A204.1 (cell line): ENCODE measurements around the gene DFFB.

Experiments used
- FAIRE-seq: peaks from 2 replicates; lab custom pipeline; 2012; peaks lifted over from hg19 to GRCh38; lab: Jason Lieb, UNC

DFFB gene

DNA sequence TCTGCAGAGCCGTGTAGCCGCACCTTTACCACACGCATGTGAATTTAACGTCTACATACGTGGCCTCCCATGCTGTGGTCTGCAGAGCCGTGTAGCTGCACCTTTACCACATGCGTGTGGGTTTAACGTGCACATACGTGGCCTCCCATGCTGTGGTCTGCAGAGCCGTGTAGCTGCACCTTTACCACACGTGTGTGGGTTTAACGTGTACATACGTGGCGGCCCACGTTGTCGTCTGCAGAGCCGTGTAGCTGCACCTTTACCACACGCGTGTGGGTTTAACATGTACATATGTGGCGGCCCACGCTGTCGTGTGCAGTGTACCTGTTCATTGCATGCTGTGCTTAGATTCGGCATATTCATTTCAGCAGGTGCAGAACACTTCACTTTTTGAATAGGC, 17.5 kb downstream of the DFFB start:
- FAIRE-seq, result no peak

DNA sequence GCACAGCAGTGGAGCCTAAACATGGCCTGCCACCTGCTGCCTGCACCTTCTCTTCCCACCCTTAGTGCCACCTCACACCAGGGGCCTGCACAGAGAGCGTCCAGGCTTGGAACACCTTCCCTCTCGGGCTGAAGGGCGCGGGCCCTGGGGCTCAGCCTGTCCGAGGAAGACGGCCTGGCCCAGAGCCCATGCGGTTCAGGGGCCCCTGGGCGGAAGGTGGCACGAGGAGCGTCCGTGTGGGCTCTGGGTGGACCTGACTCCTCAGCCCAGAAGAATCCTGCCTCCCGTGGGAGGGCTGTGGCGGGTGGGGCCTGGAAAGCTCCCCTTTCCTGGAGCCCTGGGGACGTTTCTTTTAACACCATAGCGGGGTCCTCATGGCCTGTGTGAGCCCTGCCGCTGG, 19.4 kb downstream of the DFFB start:
- no peak for FAIRE-seq

DNA sequence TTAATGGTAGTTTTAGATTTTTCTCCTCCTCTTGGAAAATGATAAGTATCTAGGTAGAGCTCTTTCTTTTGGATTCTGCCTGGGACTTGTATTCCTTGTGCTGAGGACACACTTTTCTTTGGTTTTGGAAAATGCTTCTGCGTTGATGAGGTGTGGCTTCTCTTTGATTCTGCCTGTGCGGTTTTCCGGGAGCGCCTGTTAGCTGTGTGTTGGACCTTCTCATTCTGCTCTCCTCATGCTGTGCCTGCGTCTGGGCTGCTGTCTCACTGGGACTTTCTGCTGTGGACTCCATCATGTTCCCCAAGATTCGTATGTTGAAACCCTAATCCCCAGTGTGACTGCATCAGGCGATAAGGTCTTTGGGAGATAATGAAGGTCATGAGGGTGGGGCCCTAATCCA, 21.8 kb downstream of the DFFB start:
- no peak for FAIRE-seq

DNA sequence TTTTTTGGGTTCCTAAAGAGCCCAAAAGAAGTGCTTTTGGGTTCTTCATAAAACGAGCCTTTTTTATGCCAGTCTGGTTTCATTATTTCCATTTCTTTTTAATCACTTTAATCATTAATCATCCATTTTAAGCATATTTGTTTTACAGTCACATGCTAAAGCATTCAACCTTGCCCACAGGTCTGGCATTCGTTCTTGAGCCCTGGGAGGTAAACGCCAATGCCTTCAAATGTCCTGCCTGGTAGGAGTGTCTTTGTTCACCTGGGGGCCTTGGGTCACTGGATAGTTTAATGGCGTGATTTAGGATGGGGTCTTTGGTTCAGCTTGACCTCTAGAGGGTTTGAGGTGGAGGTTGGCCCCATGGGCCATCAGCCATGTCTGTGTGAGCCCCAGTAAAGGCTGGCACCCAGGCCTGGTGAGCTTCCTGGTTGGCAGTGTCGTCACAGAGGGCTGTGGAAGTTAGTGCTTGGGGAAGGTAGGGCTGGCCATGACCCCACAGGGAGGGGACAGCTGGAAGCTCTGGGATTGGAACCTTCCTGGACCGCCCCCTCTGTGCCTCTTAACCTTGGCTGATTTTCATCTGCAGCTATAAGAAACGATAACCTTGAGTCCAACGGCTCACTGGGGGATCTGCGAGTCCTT, 22.6 kb downstream of the DFFB start:
- no peak for FAIRE-seq

DNA sequence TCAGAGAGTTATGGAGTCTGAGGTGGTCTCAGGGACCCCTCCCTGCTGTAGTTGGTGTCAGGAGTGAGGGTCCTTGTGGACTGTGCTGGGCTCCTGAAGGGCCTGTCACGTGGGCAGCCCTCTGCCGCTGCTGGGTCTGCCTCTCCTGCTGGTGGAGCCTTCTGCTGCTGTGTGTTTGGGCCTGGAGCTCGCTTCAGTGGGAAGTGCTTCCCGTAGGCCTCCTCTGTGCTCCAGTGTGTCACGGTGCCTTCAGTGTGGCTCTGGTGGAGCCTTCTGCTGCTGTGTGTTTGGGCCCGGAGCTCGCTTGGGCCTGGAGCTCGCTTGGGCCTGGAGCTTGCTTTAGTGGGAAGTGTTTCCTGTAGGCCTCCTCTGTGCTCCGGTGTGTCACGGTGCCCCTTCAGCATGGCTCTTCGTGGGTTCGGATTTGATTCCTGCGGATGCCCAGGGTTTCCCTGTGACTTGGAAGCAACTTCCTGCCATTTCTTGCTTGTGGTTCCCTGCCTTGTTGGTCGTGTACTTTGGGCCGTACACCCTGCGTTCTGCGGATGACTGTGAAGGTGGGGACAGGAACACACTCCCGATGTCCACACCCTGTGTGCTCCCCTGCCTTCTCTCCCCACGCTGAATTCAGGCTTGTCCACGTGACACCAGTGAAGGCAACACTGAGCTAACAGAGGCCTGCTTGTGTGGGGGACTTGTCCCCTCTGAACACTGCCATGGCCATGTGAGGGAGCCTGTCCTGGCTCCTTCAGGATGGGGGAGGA, 23.3 kb downstream of the DFFB start:
- no peak for FAIRE-seq

DNA sequence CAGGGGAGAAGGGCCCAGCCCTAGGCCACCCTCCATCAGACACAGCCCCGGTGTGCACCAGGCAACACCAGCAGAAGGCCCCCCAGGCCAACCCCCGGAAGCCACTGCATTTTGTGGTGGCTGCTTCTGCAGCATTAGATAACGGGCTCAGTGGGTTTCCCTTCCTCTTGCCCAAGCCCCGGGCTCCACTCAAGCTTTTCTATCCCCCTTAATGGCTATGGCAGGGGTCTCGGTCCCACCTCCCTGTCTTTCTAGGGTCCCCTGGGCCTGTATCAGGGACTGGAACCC, 23.9 kb downstream of the DFFB start:
- no peak for FAIRE-seq

DNA sequence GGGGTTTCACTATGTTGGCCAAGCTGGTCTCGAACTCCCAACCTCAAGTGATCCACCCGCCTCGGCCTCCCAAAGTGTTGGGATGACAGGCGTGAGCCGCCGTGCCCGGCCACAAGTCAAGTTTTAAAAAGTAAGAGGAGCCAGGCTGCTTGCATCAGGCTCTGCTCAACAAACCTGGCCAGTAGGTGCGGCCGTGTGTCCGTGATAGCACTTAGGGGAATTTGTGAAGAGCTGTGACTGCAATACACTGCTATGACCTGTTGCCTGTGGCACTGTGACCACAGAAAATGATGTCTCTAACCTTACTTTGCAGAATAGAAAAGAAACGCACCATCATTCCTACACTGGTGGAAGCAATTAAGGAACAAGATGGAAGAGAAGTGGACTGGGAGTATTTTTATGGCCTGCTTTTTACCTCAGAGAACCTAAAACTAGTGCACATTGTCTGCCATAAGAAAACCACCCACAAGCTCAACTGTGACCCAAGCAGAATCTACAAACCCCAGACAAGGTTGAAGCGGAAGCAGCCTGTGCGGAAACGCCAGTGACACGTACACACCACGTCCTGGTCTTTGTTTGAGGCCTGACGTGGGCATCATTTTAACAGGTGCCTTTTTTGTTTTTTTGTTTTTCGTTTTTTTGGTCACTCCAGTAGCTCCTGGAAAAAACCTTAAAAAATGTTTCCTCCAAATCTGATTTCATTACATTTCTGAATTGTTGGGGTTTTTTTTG, 26.1 kb downstream of the DFFB start:
- no peak for FAIRE-seq

DNA sequence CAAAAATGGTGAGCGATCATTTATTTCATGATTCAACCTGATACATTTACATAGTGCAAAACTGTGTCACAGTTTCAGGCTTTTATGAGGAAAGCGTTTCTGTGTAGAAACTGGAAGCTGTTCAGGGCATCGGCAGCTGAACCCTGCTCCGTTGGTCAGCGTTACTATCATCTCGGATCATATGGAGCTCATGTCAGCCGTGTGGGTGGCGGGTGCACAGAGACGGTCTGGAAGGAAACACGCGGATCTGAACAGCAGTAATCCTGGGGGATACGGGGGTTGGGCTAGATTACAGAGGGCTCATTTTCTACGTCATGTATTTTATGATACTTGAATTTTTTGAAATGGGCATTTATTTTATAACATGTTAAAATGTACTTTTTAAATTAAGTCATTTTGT, 27.7 kb downstream of the DFFB start:
- FAIRE-seq, result no peak

DNA sequence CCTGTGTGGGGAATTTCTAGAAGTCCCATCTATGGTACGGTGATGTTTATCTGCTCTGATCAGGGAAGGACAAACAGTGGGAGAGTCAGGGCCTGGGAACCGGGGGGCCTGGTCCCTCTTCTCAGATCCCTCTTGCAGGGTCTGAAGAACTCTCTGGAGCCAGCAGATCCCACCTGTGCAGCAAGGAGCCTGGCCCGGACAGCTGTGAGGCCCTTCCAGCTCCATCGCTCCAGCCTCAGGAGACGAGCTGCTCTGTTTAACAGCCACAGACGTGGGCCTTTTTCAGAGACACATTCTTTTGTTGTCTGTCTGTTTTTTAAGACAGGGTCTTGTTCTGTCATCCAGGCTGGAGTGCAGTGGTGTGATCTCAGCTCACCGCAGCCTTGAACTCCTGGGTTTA, 28.3 kb downstream of the DFFB start:
- no peak for FAIRE-seq

DNA sequence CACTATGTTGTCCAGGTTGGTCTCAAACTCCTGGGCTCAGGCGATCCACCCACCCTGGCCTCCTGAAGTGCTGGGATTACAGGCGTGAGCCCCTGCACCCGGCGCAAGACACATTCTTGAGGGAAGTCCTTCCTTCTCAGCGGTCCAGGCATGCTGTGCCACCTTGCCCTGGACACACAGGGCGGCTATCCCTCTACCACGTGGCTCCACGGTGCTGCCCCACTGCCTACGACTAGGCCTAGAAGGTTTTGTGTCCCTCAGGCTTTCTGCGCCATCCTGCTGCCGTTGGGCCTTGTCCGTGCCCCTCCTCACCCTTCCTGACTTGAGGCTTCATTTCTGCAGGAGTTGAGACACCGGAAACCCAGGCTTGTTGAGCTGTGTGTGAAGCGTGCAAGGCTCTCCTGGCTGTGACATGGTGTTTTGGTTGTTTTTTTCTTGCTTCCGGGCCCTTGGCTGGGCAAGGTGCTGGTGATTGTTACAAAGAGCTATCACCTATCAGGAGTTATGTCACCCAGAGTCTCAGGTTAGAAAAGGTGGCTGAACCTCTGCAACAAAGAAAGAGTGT, 28.9 kb downstream of the DFFB start:
- FAIRE-seq, result no peak

DNA sequence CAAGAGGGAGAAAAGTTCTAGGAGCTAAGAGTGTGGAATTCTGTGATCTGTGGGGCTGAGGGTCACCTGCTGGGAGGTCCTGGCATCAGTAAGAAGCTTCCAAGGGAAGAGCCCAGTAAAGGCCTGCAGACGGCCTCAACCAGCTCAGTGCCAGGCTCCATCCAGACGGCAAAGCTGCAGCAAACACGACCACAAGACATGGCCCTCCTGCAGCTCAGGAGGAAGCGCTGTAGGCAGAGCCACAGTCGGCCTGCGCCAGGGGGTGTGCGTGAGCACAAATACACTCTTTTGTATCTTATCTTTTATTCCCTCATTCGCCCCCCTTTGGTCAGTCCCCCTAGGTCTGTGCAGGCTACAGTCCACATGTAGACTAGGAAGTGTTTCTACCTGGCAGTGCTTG, 29.4 kb downstream of the DFFB start:
- FAIRE-seq, result no peak

DNA sequence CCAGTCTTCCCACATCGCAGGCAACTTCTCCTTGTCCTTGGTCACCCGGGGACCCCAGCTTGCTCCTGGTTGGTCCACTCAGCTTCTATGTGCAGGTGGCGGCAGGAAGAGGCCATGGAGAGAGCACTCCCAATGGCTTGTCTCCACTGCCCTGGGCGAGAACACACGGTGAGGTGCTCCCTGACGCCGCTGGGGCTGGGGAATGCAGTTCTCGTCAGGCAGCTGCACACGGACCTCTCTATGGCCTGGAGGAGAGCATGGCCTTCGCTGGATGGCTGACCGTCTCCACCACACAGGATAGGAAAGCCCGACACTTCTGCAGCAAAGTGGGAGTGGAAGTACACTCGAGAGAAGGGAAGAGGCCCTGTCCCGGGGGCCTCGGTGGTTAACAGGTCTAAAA, 31.0 kb downstream of the DFFB start:
- no peak for FAIRE-seq

DNA sequence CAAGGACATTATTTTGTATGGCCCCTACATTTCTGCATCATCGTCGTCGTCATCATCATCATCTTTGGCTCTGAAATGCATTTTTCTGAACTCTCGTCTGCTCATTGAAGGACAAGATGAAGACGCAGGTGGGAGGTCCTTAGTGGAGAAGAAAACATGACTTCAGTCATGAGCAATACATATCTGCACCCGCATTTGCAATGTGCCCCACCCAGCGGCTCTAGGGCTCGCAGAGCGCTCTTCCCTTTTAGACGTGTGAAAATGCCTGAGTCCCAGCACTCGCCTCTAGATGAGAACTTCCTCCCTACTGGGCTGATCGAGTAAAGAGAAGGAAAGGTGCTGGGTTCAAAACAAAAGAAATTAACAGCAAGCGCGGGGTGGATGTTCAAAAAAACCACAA, 32.7 kb downstream of the DFFB start:
- FAIRE-seq, result no peak

DNA sequence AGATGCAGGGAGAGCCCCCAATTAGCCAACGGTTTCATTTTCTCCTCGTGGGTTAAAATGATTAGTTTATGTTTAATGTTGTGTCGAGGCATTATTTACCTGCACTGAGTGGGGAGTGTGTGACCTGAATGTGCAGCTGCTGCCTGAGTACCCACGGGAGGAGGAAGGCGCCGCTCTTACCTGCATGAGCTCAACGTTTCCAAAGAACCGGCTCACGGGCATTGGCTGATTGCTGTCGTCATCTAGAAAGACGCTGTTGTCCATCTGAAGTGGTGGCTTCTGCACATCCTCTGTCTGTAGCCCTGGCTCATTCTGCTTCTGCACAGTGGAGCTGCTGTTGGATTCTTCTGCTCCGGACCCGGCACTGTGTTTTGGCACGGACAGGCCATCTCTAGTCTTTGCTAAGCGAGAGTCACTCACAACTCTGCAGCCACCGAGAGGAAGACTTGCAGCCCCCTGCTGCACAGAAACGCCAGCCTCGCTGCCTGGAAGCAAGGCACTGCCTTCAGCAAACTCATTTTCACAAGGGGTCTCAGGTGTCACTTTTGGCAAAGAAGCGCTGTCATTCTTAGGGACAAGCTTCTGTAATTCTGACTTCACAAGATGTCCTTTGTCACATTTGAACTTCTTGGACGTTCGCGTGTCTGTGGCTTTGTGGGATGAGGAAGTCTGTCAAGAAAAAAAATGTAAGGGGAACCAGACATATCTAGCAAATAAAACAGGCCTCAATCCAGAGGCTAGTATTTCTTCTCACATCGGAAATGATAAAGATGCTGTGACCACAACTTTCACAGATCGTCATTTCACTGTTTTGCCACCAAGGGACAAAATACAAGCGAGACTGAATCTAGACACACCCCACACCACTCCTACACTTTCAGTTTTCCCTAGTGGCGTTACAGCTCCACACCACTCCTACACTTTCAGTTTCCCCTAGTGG, 33.4 kb downstream of the DFFB start:
- no peak for FAIRE-seq

DNA sequence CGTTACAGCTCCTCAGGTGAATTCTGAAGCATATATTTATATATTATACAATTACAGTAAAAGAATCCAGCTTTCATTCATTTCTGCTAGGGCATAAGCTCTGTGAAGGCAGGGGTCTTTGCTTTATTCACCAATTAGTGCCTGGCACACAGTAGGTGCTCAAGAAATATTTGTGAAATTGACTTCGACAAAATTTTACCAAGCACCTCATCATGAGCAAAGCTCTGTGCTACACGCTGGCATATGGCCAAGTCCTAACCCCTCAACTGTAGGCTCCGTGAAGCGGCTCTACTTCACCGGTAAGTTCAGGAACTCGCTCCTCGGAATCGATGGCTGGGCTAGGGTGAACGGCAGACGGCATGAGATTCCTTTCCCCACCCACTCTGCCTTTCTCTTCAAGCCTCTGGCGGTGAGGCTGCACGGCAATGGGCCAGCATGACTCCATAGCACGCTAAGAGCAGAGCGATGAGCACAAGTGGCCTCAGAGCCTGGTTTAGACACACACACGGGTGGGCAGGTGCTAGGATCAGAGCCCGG, 34.1 kb downstream of the DFFB start:
- no peak for FAIRE-seq

DNA sequence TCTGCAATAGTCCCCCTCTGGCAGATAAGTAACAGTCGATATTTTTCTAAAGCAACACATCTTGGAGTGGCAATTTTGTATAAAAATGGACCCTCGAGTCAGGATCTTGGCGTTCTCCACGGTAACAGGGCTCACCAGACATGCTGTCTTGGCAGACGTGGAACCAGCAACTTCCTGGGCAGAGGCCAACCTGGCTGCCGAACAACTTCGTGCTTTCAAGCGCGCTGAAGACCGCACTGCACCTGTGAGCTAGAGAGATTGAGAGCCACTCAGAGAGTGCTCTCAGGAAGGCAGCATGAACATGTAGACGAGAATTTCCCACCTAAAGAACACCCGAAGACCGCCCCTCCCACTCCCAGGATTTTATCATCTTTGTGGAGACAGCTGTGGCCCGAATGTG, 35.5 kb downstream of the DFFB start:
- no peak for FAIRE-seq

DNA sequence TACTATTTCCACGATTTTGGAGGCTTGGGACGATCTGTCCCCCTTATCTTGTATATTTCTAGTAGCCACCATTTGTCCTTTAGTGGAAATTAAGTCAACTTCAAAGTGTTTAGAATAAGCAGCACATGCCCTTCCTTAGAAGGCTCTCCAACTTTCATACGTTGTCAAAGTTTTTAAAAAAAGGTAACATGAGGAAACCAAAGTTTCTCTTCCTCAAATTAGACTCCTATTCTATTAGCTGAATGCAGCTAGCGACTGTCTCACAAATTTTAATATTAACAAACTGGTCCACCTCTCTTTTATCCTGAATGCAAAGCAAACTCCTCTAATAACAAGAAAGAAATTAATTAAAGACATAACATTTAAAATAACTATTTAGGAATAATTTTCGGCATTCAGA, 35.9 kb downstream of the DFFB start:
- FAIRE-seq, result no peak

DNA sequence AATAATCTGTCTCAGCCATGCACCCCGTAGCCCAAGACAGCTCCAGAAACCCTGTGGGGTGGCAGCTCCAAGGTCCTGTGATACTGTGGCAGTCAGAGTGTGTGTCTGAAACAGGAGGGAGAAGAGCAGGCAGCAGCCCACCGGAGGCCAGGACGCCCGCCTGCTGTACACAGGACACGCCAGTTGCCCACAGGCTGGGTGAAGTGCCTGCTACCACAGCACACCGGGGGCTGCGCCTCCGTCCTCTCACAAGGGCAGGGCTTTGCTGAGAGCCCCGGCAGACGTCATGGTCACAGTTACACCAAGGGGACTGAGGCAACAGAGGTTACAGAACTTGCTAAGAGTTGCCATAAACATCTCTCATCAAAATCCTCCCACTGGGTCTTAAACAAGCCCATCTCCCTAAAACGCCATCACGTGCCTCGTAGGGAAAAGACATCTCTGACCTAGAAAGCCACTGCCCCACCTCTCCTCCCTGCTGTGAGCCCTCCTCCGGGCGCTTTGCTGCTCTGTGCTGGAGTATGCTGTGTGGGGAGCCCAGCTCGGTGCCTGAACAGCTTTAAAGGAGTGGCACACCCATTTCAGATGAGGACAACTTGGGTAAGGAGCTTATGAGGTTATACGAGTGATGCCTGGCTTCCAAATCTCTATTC, 37.5 kb downstream of the DFFB start:
- no peak for FAIRE-seq

DNA sequence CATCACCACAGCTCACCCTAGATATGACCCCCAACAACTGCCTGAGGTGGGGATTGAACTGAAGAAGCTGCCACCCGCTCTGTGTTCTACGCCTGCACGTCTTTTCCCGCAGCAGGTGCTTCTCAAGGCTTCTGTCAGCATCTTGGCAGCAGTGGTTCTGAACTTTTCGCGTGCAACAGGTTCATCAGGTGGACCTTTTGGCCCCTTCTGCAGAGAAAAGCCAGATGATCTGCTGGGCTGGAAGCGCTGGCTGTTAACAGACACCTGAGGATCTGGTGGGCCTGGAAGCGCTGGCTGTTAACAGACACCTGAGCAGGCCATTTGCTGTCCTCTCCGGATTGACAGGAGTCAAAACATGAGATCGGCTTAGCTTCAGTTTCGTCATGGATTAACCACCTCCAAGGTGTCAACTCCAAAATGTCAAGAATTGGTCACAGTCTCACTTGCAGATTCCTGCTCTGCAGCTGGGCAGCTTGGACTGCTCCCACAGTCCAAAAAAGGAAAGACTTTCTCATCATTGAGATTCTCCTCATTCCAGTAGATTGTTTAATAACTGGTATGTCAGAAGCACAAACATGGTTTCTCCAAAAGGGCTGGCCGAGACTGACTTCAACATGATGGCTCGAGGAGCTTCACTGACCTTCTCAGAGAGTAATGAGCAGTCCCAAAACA, 38.1 kb downstream of the DFFB start:
- FAIRE-seq, result no peak

DNA sequence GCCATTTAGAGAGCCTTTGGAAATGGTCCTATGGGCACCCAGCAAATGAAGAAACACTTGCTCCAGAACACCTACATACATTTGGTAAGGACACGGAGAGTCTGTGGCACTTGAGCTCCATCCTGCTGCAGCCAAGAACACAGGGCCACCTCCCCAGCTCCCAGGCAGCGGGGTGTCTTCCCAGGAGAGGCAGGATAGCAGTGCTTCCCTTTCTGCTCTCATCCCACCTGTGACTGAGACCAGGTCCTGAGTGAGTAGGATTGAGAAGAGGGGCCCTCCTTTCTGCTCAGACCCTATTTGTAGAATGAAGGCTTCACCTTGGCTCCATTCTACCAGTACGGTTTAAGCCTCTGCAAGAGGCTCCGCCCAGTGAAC, 38.7 kb downstream of the DFFB start:
- no peak for FAIRE-seq

DNA sequence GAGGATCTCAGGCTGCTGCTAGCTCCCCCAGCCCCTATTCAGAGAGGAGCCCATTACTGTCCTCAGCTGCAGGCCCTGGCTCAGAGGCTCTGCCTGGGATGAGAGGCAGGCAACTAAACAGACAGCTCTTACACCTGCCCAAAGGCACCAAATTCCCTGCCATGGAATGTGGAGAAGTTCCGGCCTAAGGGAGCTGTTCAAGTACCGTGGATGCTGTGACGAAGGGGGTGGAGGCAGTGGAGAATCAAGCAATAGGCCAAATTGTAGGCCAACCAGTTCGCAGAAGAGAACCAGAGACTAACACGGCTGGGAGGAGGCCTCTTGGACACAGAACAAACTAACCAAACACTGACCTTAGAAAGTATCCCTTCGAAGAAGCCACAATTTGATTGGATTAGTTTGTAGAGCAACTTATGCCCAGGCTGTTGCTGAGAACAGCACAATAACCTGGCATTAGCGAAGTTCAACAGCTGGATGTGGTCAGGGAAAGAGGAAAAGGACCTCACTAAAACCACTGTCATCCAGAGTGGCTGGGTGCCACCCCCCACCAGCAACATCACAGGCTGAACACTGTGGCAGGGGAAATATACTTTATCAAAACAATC, 39.2 kb downstream of the DFFB start:
- no peak for FAIRE-seq
